HG02981 (cell line): Measurements from ENCODE around the gene SERPINB3.
A peak's percentile ranks its signal among the peaks of the same experiment; 100 is the strongest.
"Not testable (repeated sequence)": the region's sequence is repeated elsewhere in the genome, so short reads cannot be mapped to it uniquely, and the experiment has no call there.

Source experiments
- ATAC-seq: cut with Tn5 transposase; IDR thresholded peaks from one replicate; pipeline ENCODE4 v1.9.1; 2021; ENCODE audit warnings: mild to moderate bottlenecking, moderate library complexity; ENCODE audit not compliant: unreplicated experiment

SERPINB3 gene

DNA sequence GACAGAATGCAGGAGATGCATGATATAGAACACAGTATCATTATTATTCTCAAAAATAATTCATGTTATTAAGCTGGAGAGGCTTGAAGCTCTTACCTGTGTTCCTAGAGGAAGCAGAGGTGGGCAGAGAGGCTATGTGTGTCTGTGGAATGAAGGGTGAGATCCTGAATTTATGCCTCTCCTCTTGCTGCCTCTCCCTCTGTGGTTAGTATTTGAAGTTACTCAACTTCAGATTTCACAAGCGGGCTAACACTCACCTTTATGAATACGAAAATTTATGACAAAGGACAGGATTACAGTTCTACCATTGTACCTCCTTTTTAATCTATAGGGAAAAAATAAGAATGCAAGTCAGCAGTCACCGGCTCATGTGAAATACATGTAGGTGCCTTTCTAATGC lies at the start of gene SERPINB3:
TSS of gene SERPINB3 (minus strand) at position 144 of the 400 bp plus-strand sequence. CDS start 677 bp downstream, outside the sequence.
- ATAC-seq = not testable (repeated sequence)

DNA sequence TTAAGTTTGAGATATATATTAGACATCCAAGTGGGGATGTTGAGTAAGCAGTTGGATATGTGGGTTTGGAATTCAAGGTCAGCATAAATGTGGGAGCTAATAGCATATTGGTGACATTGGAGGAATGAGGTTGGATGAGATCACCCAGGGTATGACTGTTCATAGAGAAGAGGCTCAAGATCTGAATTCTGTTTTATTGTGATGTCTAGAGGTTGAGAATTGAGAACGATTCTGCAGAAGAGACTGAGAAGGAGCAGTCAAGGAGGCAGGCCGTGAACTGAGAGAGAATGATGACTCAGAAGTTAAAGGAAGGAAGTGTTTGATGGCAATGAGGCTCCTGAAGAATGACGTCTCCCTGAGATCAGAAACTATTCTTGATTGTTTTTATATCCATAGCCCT lies 47.0 kb upstream of the SERPINB3 start:
- no peak for ATAC-seq

DNA sequence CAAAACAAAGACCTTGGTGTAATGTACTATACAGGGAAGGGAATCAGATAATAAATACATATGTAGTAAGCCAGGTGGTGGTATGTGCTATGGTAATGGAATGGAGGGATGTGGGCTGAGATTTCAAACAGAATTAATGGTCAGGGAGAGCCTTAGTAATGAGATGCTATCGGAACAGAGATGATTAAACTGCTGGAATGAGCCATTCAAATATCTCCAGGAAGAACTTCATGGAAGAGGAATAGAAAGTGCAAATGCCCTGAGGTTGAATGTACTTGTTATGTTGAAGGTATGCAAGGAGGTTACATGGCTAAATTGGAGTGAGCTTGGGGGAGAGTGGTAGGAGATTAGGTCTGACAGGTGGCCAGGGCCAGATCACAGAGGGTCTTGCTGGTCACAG lies 46.1 kb upstream of the SERPINB3 start:
- ATAC-seq = no peak

DNA sequence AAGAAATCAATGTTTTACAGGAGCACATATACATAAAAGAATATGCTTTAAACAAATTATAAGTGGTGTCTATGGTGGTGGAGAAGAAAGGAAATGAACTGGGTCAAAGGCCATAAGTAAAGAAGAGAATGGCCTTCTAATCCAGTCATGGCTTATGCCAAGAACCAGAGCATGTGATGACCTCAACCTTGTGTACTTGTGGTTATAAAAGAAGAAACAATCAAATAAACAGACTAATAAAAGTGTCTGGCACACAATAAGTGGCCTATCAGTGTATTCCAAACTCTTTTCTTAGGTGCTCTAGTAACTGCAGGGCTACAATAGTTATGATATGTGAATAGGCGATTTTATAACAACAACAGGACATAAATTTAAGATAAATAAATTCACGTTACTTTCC lies 43.7 kb upstream of the SERPINB3 start:
- ATAC-seq = no peak

DNA sequence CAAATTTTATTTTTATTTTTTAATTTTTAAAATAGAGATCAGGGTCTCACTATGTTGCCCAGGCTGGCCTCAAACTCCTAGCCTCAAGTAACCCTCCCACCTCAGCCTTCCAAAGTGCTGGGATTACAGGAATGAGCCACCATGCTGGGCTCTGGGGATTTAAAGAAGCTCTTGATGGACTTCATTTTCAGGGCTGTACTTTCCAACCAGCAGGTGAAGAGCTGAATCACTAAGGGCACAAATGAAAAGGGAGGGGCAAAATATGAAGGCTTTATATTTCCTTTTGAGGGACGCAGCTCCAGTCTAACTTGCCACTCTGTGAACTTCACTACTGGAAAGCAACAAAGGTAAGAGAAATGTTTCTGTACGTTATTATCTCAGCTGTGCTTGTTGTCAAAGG lies 41.0 kb upstream of the SERPINB3 start, which contains the start of gene SERPINB11:
TSS of gene SERPINB11 (plus strand) at position 301 of the 400 bp plus-strand sequence. CDS start 7,234 bp downstream, outside the sequence.
- ATAC-seq = no peak

DNA sequence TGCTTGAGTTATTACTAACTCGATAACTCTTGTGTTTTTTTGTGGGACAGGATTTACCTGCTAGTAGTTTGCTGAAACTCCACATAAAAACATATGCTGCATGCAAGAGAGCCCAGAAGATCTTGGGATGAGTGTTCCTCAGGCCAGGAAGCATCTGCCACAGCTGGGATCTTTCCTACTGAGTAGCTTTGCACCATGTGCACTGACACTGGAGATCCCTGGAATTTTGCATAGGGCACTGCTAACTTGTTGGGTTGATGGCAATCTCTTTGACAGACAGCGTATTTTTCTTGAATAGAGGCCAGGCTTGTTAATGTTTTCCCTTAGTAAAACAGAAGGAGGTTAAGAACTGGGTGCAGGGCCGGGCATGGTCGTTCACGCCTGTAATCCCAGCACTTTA lies 40.3 kb upstream of the SERPINB3 start:
- ATAC-seq = no peak

DNA sequence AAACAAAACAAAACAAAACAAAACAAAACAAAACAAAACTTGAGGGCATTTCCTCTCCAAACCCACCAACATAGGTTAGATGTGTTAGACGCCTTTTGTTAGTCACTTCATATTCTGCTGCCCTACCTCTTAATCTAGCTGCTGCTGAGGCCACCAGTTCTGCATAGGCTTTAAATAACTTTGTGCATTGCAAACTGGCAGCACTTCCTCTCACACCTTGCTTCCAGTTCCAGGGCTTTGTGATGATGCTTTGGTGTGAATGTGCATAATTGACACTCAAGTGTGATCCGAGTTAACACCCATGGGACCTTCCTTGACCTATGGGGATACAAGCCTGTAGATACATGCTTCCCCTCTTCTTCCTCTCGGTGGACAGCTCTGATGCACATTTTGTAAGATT lies 38.8 kb upstream of the SERPINB3 start:
- ATAC-seq = no peak

DNA sequence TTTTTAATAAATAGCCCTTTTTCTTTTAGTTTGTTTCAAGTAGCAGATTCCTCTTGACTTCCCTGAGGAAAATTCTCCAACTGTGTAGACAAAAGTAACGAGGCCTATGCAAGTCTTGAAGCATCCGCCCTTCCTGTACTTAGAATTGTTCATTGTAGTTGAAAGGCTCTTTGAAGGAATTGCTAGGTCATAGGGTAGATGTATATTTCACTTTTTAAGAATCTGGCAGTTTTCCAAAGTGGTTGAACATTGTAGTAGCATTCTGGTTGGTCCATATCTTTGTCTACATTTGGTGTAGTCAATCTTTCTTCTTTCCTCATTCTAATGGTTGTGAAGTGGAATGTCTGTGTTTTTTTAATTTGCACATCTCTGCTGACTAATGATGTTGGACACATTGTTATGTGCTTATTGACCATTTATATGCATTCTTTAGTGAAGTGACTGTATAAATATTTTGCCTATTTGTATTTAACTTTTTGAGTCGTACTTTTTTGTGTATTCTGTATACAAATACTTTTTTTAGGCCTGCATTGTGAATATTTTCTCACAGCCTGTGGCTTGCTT lies 35.5 kb upstream of the SERPINB3 start:
- ATAC-seq = no peak

DNA sequence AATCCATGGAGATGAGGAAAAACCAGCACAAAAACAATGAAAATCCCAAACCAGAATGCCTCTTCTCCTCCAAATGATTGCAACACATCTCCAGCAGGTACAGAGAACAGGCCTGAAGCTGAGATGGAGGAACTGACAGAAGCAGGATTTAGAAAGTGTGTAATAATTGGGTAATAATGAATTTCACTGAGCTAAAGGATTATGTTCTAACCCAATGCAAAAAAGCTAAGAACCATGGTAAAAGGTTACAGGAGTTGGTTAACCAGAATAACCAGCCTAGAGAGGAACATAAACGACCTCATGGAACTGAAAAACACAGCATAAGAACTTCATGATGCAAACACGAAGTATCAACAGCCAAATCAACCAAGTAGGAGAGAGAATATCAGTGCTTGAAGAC lies 27.4 kb upstream of the SERPINB3 start:
- no peak for ATAC-seq

DNA sequence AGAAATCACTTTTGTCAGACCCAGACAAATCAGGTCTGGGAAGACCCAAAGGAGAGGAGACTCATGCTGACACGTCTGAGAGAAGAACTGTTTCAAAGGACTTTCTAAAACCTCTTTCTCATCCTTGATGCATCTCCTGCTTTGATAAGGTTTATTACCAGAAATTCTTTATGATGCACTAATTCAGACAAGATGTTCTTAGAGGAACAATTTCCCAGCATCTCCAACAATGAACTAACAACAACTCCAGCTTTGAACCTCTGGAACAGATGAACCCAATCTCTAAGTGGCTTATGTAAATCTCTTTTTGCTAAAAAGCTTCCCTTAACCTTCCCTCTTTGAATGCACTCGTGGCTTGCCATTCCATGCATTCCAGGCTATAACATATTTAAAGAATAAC lies 25.2 kb upstream of the SERPINB3 start:
- ATAC-seq = no peak

DNA sequence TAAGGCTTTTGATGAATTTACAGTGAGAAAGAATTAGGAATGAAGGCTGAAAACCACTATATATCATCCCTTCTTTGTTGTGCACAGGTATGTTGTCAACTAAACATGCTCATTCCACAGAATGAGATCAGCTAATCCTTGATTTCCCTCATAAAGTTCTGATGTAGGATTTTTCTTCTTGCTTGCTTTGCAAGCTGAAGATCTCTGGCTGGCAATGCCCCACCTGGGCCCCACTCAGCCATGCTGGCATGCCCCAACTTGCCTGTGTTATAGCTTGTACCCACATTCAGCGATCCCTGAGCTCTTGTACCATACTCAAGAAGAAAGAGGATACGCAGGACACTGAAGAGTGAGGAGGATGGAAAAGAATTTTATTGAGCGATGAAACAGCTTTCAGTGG lies 23.0 kb upstream of the SERPINB3 start:
- no peak for ATAC-seq

DNA sequence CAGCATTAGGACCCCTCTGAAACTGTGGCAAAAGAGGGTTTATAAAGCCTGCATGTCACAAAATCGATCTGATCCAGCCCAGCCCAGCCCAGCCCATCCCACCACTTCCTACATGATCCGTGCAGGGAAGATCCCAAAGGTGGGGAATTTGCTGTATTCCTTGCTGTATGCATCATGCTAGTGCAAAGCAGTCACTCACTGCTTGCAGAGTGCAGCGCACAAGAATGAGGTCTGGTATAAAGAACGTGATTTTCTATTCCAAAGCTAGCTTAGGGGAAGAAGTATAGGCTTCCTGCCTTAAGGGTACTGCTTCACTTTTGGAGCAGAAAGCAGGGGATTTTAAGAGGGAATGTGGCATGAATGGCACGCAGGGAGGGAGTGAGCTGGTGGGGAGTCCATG lies 22.2 kb upstream of the SERPINB3 start:
- no peak for ATAC-seq

DNA sequence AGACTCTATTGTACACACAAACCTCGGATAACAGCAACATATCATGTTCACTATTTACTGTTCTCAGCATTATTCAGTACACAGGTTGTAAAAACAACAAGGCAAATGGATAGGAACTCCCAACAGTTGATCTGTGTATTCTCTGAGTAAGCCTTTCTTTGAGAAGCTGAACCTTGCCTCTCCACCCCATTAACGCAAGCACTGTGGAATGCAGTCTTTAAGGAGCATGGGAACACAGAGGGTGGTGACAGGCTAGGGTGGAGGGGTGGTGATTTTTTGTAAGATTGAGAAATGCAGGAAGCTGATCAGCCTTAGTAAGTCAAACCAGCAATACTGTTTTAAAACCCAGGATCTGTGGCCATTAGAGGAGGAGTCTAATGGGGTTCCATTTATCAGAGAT lies 21.5 kb upstream of the SERPINB3 start:
- no peak for ATAC-seq

DNA sequence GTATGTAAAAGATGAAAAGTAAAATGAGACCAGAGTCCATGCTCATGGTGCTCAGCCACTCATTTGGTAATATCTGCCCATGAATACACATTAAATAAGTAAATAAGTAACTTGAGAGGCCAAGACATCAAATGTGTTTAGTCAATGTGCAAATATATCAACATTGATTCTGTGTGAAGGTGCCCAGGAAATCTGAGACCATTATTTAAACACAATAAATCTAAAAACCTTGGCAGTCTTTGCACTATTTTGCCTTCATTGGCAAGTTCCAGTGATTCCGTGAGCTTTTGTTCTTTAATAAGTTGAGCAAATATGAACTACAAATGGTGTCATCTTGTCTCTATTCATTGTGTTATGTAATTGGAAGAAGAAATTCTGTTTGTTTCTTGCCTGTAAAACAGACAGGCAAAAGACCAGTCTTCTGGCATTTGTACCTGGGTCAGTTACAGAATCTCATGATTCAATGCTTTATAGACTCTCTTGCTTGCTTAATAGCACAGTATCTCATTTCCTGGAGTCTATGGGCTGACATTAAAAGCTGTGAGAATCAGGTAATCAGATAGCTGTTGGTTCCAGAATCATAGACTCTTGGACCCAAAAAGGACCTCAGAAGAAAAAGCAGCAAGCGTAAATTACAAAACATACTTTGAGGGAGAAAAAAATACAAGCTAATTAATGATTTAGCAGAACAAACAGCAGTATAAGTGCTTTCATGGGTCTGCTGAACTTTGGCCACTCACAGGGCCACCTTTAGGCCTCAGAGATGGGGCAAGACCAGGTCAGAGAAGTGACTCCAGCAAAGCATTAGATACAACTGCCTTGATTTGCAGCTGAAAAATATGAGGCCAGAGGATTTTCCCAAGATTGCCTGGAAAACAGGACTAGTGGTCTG lies 20.0 kb upstream of the SERPINB3 start:
- ATAC-seq = no peak

DNA sequence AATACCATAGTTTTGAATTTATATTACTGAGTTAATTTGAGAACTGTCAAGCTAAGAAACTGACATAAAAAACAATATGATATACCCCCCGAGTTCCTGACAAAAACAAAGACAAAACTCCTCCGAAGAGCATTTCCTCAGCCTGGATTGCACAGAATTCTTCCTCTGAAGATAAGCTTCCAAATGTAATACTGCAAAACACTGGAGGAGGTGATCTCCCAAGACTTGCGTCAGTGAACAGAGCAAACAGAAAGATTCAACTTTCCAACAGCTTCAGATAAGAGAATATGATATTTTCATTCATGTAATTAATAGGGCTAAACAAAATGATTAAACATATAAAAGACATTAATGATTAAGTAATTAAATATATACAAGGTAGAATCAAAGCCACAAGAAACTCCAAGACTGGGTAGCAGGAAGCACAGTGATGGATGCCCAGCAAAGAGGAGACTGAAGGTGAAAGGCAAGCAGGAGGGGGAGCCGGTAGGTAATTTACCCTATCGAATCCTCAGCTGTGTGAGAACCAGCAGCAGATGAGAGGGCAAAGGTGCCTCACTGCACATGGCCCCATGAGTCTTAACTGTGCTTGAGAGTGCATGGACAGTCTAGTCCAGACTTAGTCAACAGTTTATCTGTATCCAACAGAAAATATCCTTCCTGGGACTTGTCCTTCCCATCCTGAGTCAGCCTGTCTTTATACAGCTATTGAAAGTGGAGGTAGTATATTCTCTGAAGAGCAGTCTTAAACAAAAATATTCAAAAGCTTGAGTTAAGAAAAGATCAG lies 18.3 kb upstream of the SERPINB3 start:
- ATAC-seq = no peak

DNA sequence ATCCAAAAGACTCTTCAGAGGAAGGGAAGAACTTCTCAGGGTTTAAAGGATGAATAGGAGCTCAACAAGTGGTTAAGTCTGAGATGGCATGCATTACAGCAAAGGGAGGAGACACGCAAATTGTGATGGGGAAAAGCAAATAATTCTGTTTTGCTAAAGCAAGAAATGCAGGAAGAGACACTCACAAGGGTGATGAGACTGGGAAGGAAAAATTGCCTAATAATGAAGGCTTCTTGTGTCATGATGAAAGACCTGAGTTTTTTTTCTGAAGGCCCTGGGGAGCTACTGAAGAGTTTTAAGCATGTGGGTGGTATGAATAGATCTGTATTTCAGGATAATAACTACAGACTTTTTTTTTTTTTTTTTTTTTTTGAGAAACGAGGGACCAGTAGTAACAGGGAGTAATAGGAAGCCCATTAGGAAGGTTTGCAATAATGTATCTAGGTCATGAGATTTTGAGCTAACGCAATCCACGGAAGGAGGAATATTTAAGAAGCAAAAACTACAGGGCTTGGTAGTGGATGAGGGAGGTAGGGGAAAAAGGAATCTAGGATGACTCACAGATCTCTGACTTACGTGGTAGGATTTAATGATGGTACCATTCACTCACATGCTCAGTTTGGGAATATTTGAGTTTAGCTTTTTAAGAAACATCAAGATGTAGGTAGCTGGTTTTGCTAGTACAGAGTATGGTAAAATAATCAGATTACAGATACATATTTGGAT lies 16.0 kb upstream of the SERPINB3 start:
- no peak for ATAC-seq

DNA sequence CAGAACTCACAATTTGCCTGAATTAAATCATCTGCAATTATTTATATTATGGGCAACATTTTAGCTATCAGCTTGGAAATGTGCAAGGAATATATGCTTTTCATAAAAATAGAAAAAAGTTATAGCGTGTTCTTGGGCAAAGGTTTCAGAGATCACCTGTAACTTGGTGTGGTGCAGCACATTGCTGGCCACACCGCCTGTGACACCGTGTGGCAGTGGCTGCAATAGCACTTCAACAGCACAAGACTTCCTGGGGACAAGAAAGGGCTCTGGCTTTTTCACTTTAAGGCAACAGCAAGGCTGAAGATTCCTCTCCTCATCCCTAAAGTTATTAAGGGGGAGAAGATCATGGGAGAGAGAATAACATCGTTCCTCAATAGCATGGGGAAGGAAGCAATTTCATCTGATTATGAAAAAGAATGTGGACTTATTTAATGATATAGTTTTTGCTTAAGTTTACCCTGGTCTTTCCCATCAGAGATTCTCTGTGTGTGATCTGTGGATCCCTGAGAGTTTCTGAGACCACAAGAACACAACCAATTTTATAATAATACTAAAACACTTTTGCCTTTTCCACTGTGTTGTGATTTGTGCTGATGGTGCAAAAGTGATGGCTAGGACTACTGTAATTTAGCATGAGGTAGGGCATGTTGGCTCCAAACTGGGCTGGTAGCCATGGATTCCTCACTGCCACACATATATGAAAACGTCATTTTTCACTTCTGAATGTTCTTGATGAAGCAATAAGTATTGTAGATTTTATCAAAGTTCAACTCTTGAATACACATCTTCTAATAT lies 15.0 kb upstream of the SERPINB3 start:
- peak; percentile 90 for ATAC-seq

DNA sequence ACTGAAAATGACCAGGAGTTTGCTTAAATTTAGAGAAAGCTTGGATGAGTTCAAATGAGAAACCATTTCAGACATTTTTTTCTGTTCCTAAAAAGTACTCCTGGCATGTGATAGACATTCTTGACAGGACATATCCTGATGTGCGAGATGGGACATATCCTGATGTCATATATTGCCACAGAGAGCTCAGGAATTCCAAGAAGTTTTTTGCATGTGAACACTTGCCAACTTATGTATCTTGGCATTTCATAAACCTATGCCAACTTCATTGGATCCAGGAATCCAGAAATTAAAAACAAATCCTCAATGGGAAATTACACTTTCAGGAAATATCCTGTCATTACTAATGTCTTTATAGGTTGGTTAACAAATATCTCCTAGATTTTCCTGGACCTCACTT lies 2.9 kb upstream of the SERPINB3 start:
- ATAC-seq = no peak

DNA sequence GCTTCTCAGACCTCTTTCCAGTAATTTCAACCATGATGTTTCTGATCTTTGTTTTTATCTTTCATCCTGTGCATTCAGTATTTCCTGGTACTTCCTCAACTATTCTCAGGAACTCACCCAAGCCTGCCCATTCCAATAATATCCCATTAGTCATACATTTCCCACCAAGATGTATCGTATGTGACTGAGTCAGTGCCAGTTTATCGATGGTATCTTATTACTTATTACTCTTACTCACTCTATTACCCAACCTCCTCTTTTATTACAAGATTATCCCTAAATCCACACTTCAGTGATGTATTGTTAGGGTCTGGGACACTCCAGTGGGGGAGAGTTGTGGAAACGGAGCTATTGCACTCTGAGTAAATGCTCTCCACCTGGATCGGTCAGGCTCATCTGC lies 2.8 kb downstream of the SERPINB3 start:
- not testable (repeated sequence) for ATAC-seq

DNA sequence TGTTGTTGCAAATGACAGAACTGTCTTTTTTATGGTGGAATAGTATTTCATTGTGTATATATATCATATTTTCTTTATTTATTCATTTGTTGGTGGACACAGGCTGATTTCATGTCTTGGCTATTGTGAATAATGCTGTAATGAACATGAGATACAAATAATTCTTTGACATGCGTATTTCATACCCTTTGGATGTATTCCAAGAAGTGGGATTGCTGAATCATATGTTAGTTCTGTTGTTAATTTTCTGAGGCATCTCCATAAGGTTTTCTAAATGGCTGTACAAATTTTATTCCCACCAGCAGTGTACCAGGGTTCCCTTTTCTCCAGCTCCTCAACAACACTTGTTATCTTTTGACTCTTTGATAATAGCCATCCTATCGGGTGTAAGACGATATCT lies 11.4 kb downstream of the SERPINB3 start:
- not testable (repeated sequence) for ATAC-seq
